ENCODE data around the gene ZNF79. TPM values are rescaled to one million over a fixed set of nuclear protein-coding genes. Genes with fewer than 3 reads are reported as not detected.

ZNF79 gene
- total and polyA plus RNA-seq, 9 of the 15 experiments (the other 6 are each of a cell fraction or from before 2014, with no cell fraction given), result 0.62 to 7.0 (median 4.1) TPM

DNA sequence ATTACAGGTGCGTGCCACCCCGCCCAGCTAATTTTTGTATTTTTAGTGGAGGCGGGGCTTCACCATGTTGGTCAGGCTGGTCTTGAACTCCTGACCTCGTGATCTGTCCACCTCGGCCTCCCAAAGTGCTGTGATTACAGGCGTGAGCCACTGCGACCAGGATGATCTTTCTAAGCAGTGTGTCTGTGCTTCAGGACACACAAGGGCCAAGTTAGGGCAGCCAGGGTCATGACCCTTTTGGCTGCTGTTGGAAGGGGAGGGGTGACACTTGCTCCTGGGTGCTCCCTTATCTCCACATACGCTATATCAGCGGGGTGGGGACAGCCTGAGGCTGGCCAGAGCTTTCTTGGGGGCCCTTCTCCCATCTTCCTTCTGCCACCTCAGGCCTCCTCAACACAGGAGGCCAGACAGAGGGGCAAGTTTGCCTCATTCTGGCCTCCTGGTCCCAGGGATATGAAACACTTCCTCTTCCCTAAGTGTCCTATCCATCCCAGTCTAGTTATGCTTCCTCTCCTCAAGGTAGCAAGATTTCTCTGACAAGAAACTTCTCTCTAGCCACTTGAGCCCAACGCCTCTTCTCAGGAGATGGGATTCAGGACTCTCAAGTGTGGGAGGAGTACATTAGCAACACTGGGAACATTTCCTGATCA is 1.9 kb upstream of the ZNF79 start (continued):
- TF ChIP-seq ZBTB11 (CRISPR knock-in tag; IDR thresholded peaks at IDR 0.05) (peak in 1 of 3 experiments; percentile 28; a peak in 1 of 6 replicates), ARHGAP35 (IDR thresholded peaks at IDR 0.05; ENCODE audit: partially characterized antibody) (no peak), ATF7 (IDR thresholded peaks at IDR 0.05) (peak; percentile 49; the same call in 1 of the 2 replicates), SPI1 (IDR thresholded peaks at IDR 0.05; ENCODE audit: borderline replicate concordance, low read depth, low read length) (peak; percentile 74; the same call in 1 of the 2 replicates), CAMTA2 (CRISPR knock-in tag; conservative IDR thresholded peaks at IDR 0.05) (no peak), RAD51 (IDR thresholded peaks at IDR 0.05; ENCODE audit: borderline replicate concordance, low read depth) (no peak), GATAD2B (IDR thresholded peaks at IDR 0.05; ENCODE audit: borderline replicate concordance) (no peak), HDAC8 (tag; IDR thresholded peaks at IDR 0.05) (no peak), SOX6 (IDR thresholded peaks at IDR 0.05) (0 out of 2 replicates have a peak, but pooled peaks have one; percentile 16), TSC22D4 (tag; IDR thresholded peaks at IDR 0.05) (no peak), ZNF507 (tag; conservative IDR thresholded peaks at IDR 0.05) (no peak), FUS (optimal IDR thresholded peaks at IDR 0.05; ENCODE audit: low read depth, low read length) (no peak), ZFPM2 (CRISPR knock-in tag; IDR thresholded peaks at IDR 0.05) (no peak), RNF2 (IDR thresholded peaks at IDR 0.05) (no peak), SMC3 (conservative IDR thresholded peaks at IDR 0.05; ENCODE audit: insufficient read depth, low read depth, low read length) (no peak), SMARCA4 (IDR thresholded peaks at IDR 0.05) (peak; percentile 61; the same call in 1 of the 2 replicates), SMAD4 (CRISPR knock-in tag; conservative IDR thresholded peaks at IDR 0.05) (peak; percentile 37; the same call in 1 of the 2 replicates), CSDE1 (IDR thresholded peaks at IDR 0.05) (no peak), PTRF (tag; IDR thresholded peaks at IDR 0.05) (no peak), GABPB2 (CRISPR knock-in tag; conservative IDR thresholded peaks at IDR 0.05) (no peak), ZNF717 (CRISPR knock-in tag; IDR thresholded peaks at IDR 0.05) (no peak), KAT8 (IDR thresholded peaks at IDR 0.05; ENCODE audit: low read depth) (no peak), ETV6 (IDR thresholded peaks at IDR 0.05; ENCODE audit: borderline replicate concordance in 1 of 2, low read depth in 2 of 2, low read length in 1 of 2) (no peak), ETV6 (CRISPR knock-in tag; IDR thresholded peaks at IDR 0.05; ENCODE audit: borderline replicate concordance) (no peak), ELF1 (tag; IDR thresholded peaks at IDR 0.05) (no peak), DNMT1 (IDR thresholded peaks at IDR 0.05) (no peak), ZNF280A (IDR thresholded peaks at IDR 0.05; ENCODE audit: low read depth, partially characterized antibody) (no peak), DPF2 (IDR thresholded peaks at IDR 0.05) (peak; percentile 56)
